UCSD-AML1 (cell line): Measurements from ENCODE around the gene C1R.
"Not testable (repeated sequence)": the region's sequence is repeated elsewhere in the genome, so short reads cannot be mapped to it uniquely, and the experiment has no call there.

Source experiments
- DNase-seq: peaks from one replicate; lab custom pipeline; 2025; ENCODE audit not compliant: unreplicated experiment; lab: John Stamatoyannopoulos, UW

C1R gene

GRCh38 chr12:7069386-7069785, 22.9 kb downstream of the C1R start:
- no peak for DNase-seq

- no peak for DNase-seq
Observed at GRCh38 chr12:7068994-7069346, 23.3 kb downstream of the C1R start.

GRCh38 chr12:7068240-7068993, 23.8 kb downstream of the C1R start:
- peak; percentile 55 for DNase-seq

GRCh38 chr12:7067096-7067495, 25.1 kb downstream of the C1R start:
- no peak for DNase-seq

- DNase-seq = no peak
Observed at GRCh38 chr12:7066596-7066995, 25.6 kb downstream of the C1R start.

- no peak for DNase-seq
Observed at GRCh38 chr12:7065073-7065623, 27.1 kb downstream of the C1R start.

GRCh38 chr12:7064516-7064915, 27.7 kb downstream of the C1R start:
- no peak for DNase-seq

GRCh38 chr12:7061596-7061995, 30.6 kb downstream of the C1R start:
- DNase-seq = no peak

- no peak for DNase-seq
Observed at GRCh38 chr12:7061138-7061537, 31.1 kb downstream of the C1R start.

GRCh38 chr12:7060353-7060954, 31.8 kb downstream of the C1R start, which contains the start of gene C1S:
TSS of gene C1S (plus strand) at chr12:7060718. CDS start at chr12:7061913, 1,195 bp downstream.
- no peak for DNase-seq

- DNase-seq = no peak
Observed at GRCh38 chr12:7059780-7060179, 32.5 kb downstream of the C1R start.

GRCh38 chr12:7058850-7059395, 33.3 kb downstream of the C1R start:
- no peak for DNase-seq

GRCh38 chr12:7058163-7058845, 33.9 kb downstream of the C1R start:
- no peak for DNase-seq

GRCh38 chr12:7055736-7056135, 36.5 kb downstream of the C1R start:
- DNase-seq = not testable (repeated sequence)

- no peak for DNase-seq
Observed at GRCh38 chr12:7054925-7055324, 37.3 kb downstream of the C1R start.

- DNase-seq = not testable (repeated sequence)
Observed at GRCh38 chr12:7049973-7050372, 42.3 kb downstream of the C1R start.

- not testable (repeated sequence) for DNase-seq
Observed at GRCh38 chr12:7049445-7049951, 42.7 kb downstream of the C1R start.

GRCh38 chr12:7047306-7047705, 44.9 kb downstream of the C1R start:
- DNase-seq = peak; percentile 55

GRCh38 chr12:7046383-7047105, 45.7 kb downstream of the C1R start:
- DNase-seq = no peak

GRCh38 chr12:7045913-7046312, 46.3 kb downstream of the C1R start:
- DNase-seq = no peak

GRCh38 chr12:7042842-7043241, 49.4 kb downstream of the C1R start:
- DNase-seq = no peak
